NCI-H1417 (cell line): Measurements from ENCODE around the gene SLC2A4RG.

Experiments used
- DNase-seq, 3 experiments: peaks; one replicate each; lab custom pipeline; 2025; lab: John Stamatoyannopoulos, UW

Gene SLC2A4RG

GRCh38 chr20:63699466-63700198 is 39.9 kb upstream of the SLC2A4RG start:
- DNase-seq, result no peak

GRCh38 chr20:63700199-63701050 is 39.2 kb upstream of the SLC2A4RG start:
- no peak for DNase-seq

- no peak for DNase-seq
These were observed 38.6 kb upstream of the SLC2A4RG start for GRCh38 chr20:63701051-63701328.

- no peak for DNase-seq
These were observed 38.1 kb upstream of the SLC2A4RG start for GRCh38 chr20:63701329-63702035.

- no peak for DNase-seq
These were observed 37.4 kb upstream of the SLC2A4RG start for GRCh38 chr20:63702036-63702665.

GRCh38 chr20:63702751-63703470 is 36.7 kb upstream of the SLC2A4RG start:
- no peak for DNase-seq

- no peak for DNase-seq
These were observed 36.1 kb upstream of the SLC2A4RG start for GRCh38 chr20:63703471-63703975.

GRCh38 chr20:63703976-63704748 is 35.4 kb upstream of the SLC2A4RG start:
- DNase-seq, result no peak

- no peak for DNase-seq
These were observed 34.8 kb upstream of the SLC2A4RG start for GRCh38 chr20:63704749-63705117.

- DNase-seq, result no peak
These were observed 34.1 kb upstream of the SLC2A4RG start for GRCh38 chr20:63705232-63706026.

GRCh38 chr20:63706027-63706695 is 33.4 kb upstream of the SLC2A4RG start:
- DNase-seq, result no peak

- peak in 1 of 3 experiments; percentile 65 for DNase-seq
These were observed 32.6 kb upstream of the SLC2A4RG start for GRCh38 chr20:63706852-63707557.

GRCh38 chr20:63707558-63708300 is 31.8 kb upstream of the SLC2A4RG start, which contains the start of the genes ARFRP1 and ZGPAT:
Gene ARFRP1 (minus strand): TSS chr20:63707976. CDS start chr20:63707091, 885 bp downstream.
Gene ZGPAT (plus strand): TSS chr20:63708039. CDS start chr20:63708581, 542 bp downstream.
- peak; percentile 88 to 93 (median 91) for DNase-seq

- DNase-seq, result no peak
These were observed 31.1 kb upstream of the SLC2A4RG start for GRCh38 chr20:63708301-63709148.

- no peak for DNase-seq
These were observed 30.4 kb upstream of the SLC2A4RG start for GRCh38 chr20:63709149-63709527.

- no peak for DNase-seq
These were observed 28.4 kb upstream of the SLC2A4RG start for GRCh38 chr20:63711085-63711645.
